GM12875 (cell line): Measurements from ENCODE around the gene PDE4D.

Source experiments
- H3K4me3 ChIP-seq: one replicate; pipeline ENCODE4 v1.5.1; 2011; ENCODE audit warnings: low read depth, low read length, control low read depth
- CTCF ChIP-seq: IDR thresholded peaks from 2 replicates; pipeline ENCODE4 v1.5.1; 2011; ENCODE audit warnings: low read depth, mild to moderate bottlenecking, control low read depth, inconsistent platforms, low read length, moderate library complexity, borderline replicate concordance; ENCODE audit not compliant: insufficient read depth

PDE4D gene

GRCh38 chr5:59458966-59459729 is 434.4 kb downstream of the PDE4D start:
- no peak overlapping the region for H3K4me3 ChIP-seq
- TF ChIP-seq CTCF: no peak

- no peak for TF ChIP-seq CTCF
- H3K4me3 ChIP-seq: no peak overlapping the region
Observed at GRCh38 chr5:59458321-59458720, 435.2 kb downstream of the PDE4D start.

- peak; percentile 19; the same call in 1 of the 2 replicates for TF ChIP-seq CTCF
- no peak overlapping the region for H3K4me3 ChIP-seq
Observed at GRCh38 chr5:59449905-59450644, 443.5 kb downstream of the PDE4D start.

- TF ChIP-seq CTCF: no peak
- H3K4me3 ChIP-seq: no peak overlapping the region
Observed at GRCh38 chr5:59446356-59446755, 447.2 kb downstream of the PDE4D start.

GRCh38 chr5:59445741-59446140 is 447.8 kb downstream of the PDE4D start:
- TF ChIP-seq CTCF: no peak

GRCh38 chr5:59439303-59439702 is 454.2 kb downstream of the PDE4D start:
- TF ChIP-seq CTCF: no peak

More at GRCh38 chr5:59445741-59446140, 447.8 kb downstream of the PDE4D start:
- no peak overlapping the region for H3K4me3 ChIP-seq

More at GRCh38 chr5:59439303-59439702, 454.2 kb downstream of the PDE4D start:
- no peak overlapping the region for H3K4me3 ChIP-seq
